Nephron (organoid): ENCODE data around the gene SNCAIP.
A peak's percentile ranks its signal among the peaks of the same experiment; 100 is the strongest.

Source experiments
- H3K27ac Mint-ChIP-seq, 3 experiments: 2 replicates each; pipeline ENCODE4 v1.8.0; 2020; ENCODE audit warnings: mixed read lengths in 3 of 3, mild to moderate bottlenecking in 2 of 3, moderate library complexity in 1 of 3
- H3K27me3 Mint-ChIP-seq: 2 replicates; pipeline ENCODE4 v1.8.0; 2021; ENCODE audit warnings: low read depth, mild to moderate bottlenecking, moderate library complexity, mixed read lengths
- H3K36me3 Mint-ChIP-seq: 2 replicates; pipeline ENCODE4 v1.8.0; 2020; ENCODE audit warnings: low read depth, mixed read lengths
- H3K4me1 Mint-ChIP-seq: 2 replicates; pipeline ENCODE4 v1.8.0; 2020; ENCODE audit warnings: mixed read lengths
- H3K4me3 Mint-ChIP-seq, 3 experiments: 2 replicates each; pipeline ENCODE4 v1.8.0; 2020; ENCODE audit warnings: mild to moderate bottlenecking in 3 of 3, mixed read lengths in 3 of 3, moderate library complexity in 2 of 3
- H3K9me3 Mint-ChIP-seq: 2 replicates; pipeline ENCODE4 v1.8.0; 2020; ENCODE audit warnings: mixed read lengths
- TF ChIP-seq, protein P1 (sequence below), 3 experiments: fragments of 200-600 bp; sonication (generic); IDR thresholded peaks; one replicate each; pipeline ENCODE4 v1.5.0; 2021; ENCODE audit warnings: antibody characterized with exemption in 3 of 3; ENCODE audit not compliant: unreplicated experiment in 3 of 3

SNCAIP gene

DNA sequence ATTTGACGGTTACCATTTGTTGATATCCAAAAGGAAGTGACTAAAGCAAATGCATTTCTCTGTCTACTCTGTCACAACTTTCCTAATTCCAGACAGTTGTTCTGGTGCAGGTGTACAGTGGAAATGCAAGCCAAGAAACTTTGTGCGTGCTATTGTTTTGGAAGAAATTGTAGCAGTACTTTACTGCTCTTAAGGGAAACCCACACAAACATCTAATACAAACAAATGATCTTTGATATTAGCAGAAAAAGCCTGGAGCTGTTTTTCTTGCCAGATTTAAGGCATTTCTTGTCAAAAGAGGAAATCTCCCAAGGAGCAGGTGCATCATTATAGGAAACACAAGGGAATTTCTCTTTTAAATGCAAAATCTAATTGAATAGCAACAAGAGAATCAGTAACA lies 2.0 kb downstream of the SNCAIP start:
- Mint-ChIP-seq H3K27ac (peak overlapping the region in 2 of 3 experiments; percentile 90 to 99), H3K27me3 (peaks cover 16% of the 10 kb centered on the region), H3K36me3 (peaks cover 13% of the 10 kb centered on the region), H3K4me1 (peaks cover 42% of the 10 kb centered on the region), H3K9me3 (peaks cover 5% of the 10 kb centered on the region), H3K4me3 (peak overlapping the region; percentile 89 to 99 (median 98))
- TF ChIP-seq, protein P1, sequence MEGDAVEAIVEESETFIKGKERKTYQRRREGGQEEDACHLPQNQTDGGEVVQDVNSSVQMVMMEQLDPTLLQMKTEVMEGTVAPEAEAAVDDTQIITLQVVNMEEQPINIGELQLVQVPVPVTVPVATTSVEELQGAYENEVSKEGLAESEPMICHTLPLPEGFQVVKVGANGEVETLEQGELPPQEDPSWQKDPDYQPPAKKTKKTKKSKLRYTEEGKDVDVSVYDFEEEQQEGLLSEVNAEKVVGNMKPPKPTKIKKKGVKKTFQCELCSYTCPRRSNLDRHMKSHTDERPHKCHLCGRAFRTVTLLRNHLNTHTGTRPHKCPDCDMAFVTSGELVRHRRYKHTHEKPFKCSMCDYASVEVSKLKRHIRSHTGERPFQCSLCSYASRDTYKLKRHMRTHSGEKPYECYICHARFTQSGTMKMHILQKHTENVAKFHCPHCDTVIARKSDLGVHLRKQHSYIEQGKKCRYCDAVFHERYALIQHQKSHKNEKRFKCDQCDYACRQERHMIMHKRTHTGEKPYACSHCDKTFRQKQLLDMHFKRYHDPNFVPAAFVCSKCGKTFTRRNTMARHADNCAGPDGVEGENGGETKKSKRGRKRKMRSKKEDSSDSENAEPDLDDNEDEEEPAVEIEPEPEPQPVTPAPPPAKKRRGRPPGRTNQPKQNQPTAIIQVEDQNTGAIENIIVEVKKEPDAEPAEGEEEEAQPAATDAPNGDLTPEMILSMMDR (IDR thresholded peaks at IDR 0.05; ENCODE audit: unreplicated experiment in 3 of 3) = no peak

DNA sequence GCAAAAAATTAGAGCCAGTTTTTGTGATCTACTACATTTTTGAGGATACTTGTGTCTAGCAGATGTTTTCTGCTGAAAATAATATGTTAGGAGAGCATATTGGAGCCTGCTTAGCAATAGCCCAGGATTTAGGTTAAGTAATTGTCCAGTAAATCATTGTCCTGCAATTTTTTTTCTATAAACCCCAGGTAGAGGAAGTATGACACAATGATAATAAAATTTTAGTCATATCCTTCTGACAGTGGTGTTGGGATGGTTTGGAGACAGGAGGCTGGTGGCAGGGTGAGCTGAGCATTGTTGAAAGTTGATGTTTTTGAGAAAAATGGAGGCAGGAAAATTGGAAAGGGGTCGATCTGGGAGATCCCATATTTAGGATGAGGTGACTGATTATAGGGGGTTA lies 3.5 kb downstream of the SNCAIP start:
- peaks cover 15% of the 10 kb centered on the region for H3K27me3 Mint-ChIP-seq
- no peak overlapping the region for H3K27ac Mint-ChIP-seq
- H3K36me3 Mint-ChIP-seq = peaks cover 15% of the 10 kb centered on the region
- peak overlapping the region in 1 of 3 experiments; percentile 46 for H3K4me3 Mint-ChIP-seq
- H3K4me1 Mint-ChIP-seq = peaks cover 49% of the 10 kb centered on the region
- TF ChIP-seq, protein P1 (IDR thresholded peaks at IDR 0.05; ENCODE audit: unreplicated experiment in 3 of 3) = no peak
- peaks cover 2% of the 10 kb centered on the region for H3K9me3 Mint-ChIP-seq

DNA sequence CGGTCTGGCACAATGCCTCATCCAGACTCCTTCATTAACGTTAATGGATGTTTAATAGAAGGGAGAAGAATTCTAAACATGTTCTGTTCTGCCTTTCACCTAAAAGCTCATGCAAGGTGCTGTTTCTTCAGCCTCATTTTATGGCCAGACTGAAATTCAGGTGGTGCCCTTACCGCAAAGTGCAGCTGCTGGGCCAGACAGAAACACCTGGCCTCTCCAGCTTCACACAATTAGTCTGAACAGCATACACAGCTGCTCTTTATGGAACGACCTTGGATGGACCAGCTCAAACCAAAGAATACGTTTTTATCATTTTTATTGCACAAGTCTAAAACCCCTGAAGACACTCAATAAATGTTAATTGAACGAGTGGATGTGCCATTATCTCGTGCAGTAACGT lies 4.6 kb downstream of the SNCAIP start:
- TF ChIP-seq, protein P1 (IDR thresholded peaks at IDR 0.05; ENCODE audit: unreplicated experiment in 3 of 3) = no peak
- H3K27me3 Mint-ChIP-seq = peaks cover 10% of the 10 kb centered on the region
- H3K4me3 Mint-ChIP-seq = no peak overlapping the region
- peaks cover 2% of the 10 kb centered on the region for H3K9me3 Mint-ChIP-seq
- peaks cover 51% of the 10 kb centered on the region for H3K4me1 Mint-ChIP-seq
- H3K36me3 Mint-ChIP-seq = peaks cover 24% of the 10 kb centered on the region
- no peak overlapping the region for H3K27ac Mint-ChIP-seq

DNA sequence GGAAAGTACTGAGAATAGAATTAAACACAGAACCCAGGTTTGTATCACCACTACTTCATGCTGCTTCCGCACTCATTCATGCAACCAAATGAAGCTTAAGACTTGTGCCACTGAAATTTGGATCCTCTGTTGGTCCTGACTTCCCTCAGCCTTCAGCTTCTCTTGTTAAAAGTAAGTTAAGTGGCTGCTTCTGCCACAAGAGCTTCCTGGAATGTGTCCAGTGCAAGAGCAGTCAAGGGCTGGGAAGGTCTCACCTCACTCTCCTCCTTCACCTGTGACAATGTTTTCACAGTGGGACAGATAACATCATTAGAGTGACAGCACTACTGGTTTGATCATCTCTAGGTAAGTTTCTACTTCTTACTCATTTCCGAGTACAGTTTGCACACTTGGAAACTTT lies 7.9 kb downstream of the SNCAIP start:
- H3K36me3 Mint-ChIP-seq = peaks cover 21% of the 10 kb centered on the region
- no peaks in the 10 kb centered on the region for H3K9me3 Mint-ChIP-seq

DNA sequence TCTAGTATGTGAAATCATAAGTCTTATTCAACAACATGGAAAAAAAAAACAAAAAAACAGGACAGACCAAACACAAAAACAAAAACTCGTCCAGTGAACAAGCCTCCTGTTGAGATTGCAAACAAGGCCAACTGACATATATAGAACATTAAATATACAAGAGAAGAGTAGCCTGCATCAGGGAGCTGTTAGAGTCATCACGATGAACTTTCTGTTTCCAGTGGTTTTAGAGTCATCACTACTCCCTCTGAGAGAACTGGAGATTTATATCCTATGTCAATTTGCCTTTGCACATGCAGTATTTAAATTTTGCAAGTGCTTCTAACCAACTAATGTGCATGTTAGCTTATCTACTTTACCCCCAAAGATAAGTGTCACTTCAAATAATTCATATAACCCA lies 9.9 kb downstream of the SNCAIP start:
- Mint-ChIP-seq H3K4me3 (peak overlapping the region in 2 of 3 experiments; percentile 12 to 52), H3K36me3 (peaks cover 18% of the 10 kb centered on the region), H3K9me3 (no peaks in the 10 kb centered on the region), H3K27me3 (peaks cover 4% of the 10 kb centered on the region), H3K27ac (peak overlapping the region; percentile 73 to 94 (median 89)), H3K4me1 (peaks cover 70% of the 10 kb centered on the region)
- TF ChIP-seq, protein P1 (IDR thresholded peaks at IDR 0.05; ENCODE audit: unreplicated experiment in 3 of 3) = no peak

More for the DNA sequence above, 7.9 kb downstream of the SNCAIP start:
- H3K27me3 Mint-ChIP-seq = peaks cover 7% of the 10 kb centered on the region
- H3K4me1 Mint-ChIP-seq = peaks cover 69% of the 10 kb centered on the region
- peak overlapping the region in 1 of 3 experiments; percentile 70 for H3K27ac Mint-ChIP-seq
- no peak overlapping the region for H3K4me3 Mint-ChIP-seq
- TF ChIP-seq, protein P1 (IDR thresholded peaks at IDR 0.05; ENCODE audit: unreplicated experiment in 3 of 3) = no peak

DNA sequence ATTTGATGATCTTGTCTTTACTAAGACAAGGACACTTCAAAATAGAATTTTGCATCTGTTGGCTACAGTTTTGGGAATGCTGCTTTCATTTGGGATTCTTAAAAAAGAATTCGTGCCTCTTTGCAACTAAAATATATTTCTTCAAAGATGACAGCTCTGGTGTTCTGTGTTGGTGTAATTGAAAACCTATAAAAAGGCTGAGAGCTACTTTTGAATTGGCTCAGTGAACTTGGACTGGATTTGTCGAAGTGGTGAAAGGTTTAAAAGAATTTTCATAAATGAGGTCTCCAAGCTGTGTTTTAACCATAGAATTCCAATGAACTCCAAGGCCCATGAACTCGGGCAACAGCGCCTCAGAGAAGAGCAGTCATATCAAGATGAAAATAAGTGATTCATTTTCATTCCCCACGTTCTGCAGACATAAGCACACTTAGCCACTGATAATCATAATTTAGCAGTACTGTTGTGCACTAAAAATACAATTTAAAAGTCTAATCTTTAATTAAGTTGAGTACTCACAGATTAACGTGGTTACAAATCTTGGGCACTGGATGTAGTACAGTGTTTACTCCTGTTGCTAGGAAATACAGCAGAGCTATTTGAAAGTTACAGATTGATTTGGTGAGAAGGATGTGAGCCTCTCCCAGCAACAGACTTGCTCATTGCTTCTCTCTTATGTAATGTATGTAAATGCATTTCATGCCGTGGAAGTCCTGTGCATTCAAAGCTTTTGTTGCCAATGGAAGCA lies 10.9 kb downstream of the SNCAIP start:
- Mint-ChIP-seq H3K27me3 (peaks cover 4% of the 10 kb centered on the region), H3K9me3 (no peaks in the 10 kb centered on the region), H3K4me1 (peaks cover 60% of the 10 kb centered on the region), H3K4me3 (peak overlapping the region in 2 of 3 experiments; percentile 44 to 51), H3K36me3 (peaks cover 15% of the 10 kb centered on the region), H3K27ac (peak overlapping the region; percentile 73 to 94 (median 89))
- TF ChIP-seq, protein P1 (IDR thresholded peaks at IDR 0.05; ENCODE audit: unreplicated experiment in 3 of 3) = no peak
